MCF 10A (cell line): ENCODE measurements around the gene ACACA. TPM values are rescaled to one million over a fixed set of nuclear protein-coding genes. Genes with fewer than 3 reads are reported as not detected.
A peak's percentile ranks its signal among the peaks of the same experiment; 100 is the strongest.

ENCODE experiments used
- BruUV-seq: library from RNA; stranded (reverse); fragments of 400-500 nt; replicated peaks from 2 replicates; lab custom pipeline; 2021; lab: Mats Ljungman, UMichigan
- CTCF ChIA-PET: fragments of 300-600 bp; sonication (Branson Sonifier 250); formaldehyde crosslinking; extraction: SDS; loops from one replicate; lab custom pipeline; 2021; ENCODE audit warnings: antibody characterized with exemption, inconsistent platforms; lab: Yijun Ruan, JAX
- POLR2A ChIA-PET: fragments of 300-600, 350-650 bp; sonication (Branson Sonifier 250); formaldehyde crosslinking; extraction: SDS; loops from one replicate; lab custom pipeline; 2020; ENCODE audit warnings: antibody characterized with exemption, inconsistent platforms; lab: Yijun Ruan, JAX
- DNase-seq: peaks from one replicate; pipeline ENCODE4 v3.0.0-alpha.2; 2018; ENCODE audit not compliant: unreplicated experiment
- H3K27ac Mint-ChIP-seq: one replicate; pipeline ENCODE4 v1.8.0; 2022; ENCODE audit warnings: mild to moderate bottlenecking, low read depth, mixed read lengths; ENCODE audit not compliant: unreplicated experiment
- H3K27me3 Mint-ChIP-seq: one replicate; pipeline ENCODE4 v1.8.0; 2022; ENCODE audit warnings: mixed read lengths; ENCODE audit not compliant: insufficient read depth, unreplicated experiment
- H3K36me3 Mint-ChIP-seq: one replicate; pipeline ENCODE4 v1.8.0; 2022; ENCODE audit warnings: mild to moderate bottlenecking, moderate library complexity, mixed read lengths; ENCODE audit not compliant: insufficient read depth, unreplicated experiment
- H3K4me1 Mint-ChIP-seq: one replicate; pipeline ENCODE4 v1.8.0; 2022; ENCODE audit warnings: mixed read lengths; ENCODE audit not compliant: insufficient read depth, unreplicated experiment
- H3K4me3 Mint-ChIP-seq: one replicate; pipeline ENCODE4 v1.8.0; 2022; ENCODE audit warnings: mild to moderate bottlenecking, moderate library complexity, mixed read lengths; ENCODE audit not compliant: unreplicated experiment
- H3K9me3 Mint-ChIP-seq: one replicate; pipeline ENCODE4 v1.8.0; 2022; ENCODE audit warnings: mixed read lengths; ENCODE audit not compliant: unreplicated experiment
- CTCF ChIP-seq: fragments of 200-600 bp; IDR thresholded peaks from one replicate; pipeline ENCODE4 v1.8.0; 2022; ENCODE audit warnings: antibody characterized with exemption, mild to moderate bottlenecking; ENCODE audit not compliant: unreplicated experiment
- intact Hi-C: fragments of 100-400 bp; cut with micrococcal nuclease; formaldehyde crosslinking; loops from 2 replicates; pipeline ENCODE4 v1.14.1; 2022
- total RNA-seq: library from RNA; stranded (reverse); gene quantifications from 2 replicates; pipeline ENCODE4 v1.2.3, GENCODE V29; 2022

Gene ACACA
- total RNA-seq, 1 experiment from 2014 or later, result 100 TPM

- H3K9me3 Mint-ChIP-seq, result no peaks in the 10 kb centered on the region
- intact Hi-C loops, result no loop called here
- ChIA-PET CTCF (no interaction called here), POLR2A (interaction anchor here (0.6 kb wide), 1 partner anchor 130 kb away, joined by 3 read pairs; no protein-coding TSS in a partner anchor)
- peak overlapping the region; percentile 0 for H3K27ac Mint-ChIP-seq
- no peak for DNase-seq
- H3K4me1 Mint-ChIP-seq, result peaks cover 11% of the 10 kb centered on the region
- BruUV-seq, result no TSS peak
- H3K27me3 Mint-ChIP-seq, result no peaks in the 10 kb centered on the region
- no peak overlapping the region for H3K4me3 Mint-ChIP-seq
- TF ChIP-seq CTCF, result no peak
- peaks cover 26% of the 10 kb centered on the region for H3K36me3 Mint-ChIP-seq
These were observed 95.7 kb downstream of the ACACA start for GRCh38 chr17:37310940-37311339.

GRCh38 chr17:37309051-37309450 is 97.6 kb downstream of the ACACA start:
- BruUV-seq, result no TSS peak
- ChIA-PET CTCF (no interaction called here), POLR2A (interaction anchor here (0.9 to 2.0 kb wide), 2 partner anchors 9 to 33 kb away, joined by 3 to 4 read pairs; no protein-coding TSS in a partner anchor)
- H3K4me1 Mint-ChIP-seq, result peaks cover 10% of the 10 kb centered on the region
- DNase-seq, result no peak
- H3K27me3 Mint-ChIP-seq, result no peaks in the 10 kb centered on the region
- H3K9me3 Mint-ChIP-seq, result no peaks in the 10 kb centered on the region
- H3K4me3 Mint-ChIP-seq, result no peak overlapping the region
- no peak overlapping the region for H3K27ac Mint-ChIP-seq
- intact Hi-C loops, result no loop called here
- peaks cover 23% of the 10 kb centered on the region for H3K36me3 Mint-ChIP-seq
- no peak for TF ChIP-seq CTCF

GRCh38 chr17:37305406-37305905 is 101.2 kb downstream of the ACACA start:
- ChIA-PET CTCF (interaction anchor here (0.6 to 0.8 kb wide), 5 partner anchors 67 to 1531 kb away, joined by 3 to 4 read pairs (median 4); no protein-coding TSS in a partner anchor), POLR2A (interaction anchor here (0.7 to 1.4 kb wide), 2 partner anchors 53 to 56 kb away, joined by 3 read pairs; no protein-coding TSS in a partner anchor)
- no TSS peak for BruUV-seq
- peaks cover 10% of the 10 kb centered on the region for H3K4me1 Mint-ChIP-seq
- intact Hi-C loops, result no loop called here
- DNase-seq, result peak; percentile 10
- no peak overlapping the region for H3K4me3 Mint-ChIP-seq
- no peak for TF ChIP-seq CTCF
- no peaks in the 10 kb centered on the region for H3K27me3 Mint-ChIP-seq
- peaks cover 17% of the 10 kb centered on the region for H3K36me3 Mint-ChIP-seq
- H3K27ac Mint-ChIP-seq, result no peak overlapping the region
- no peaks in the 10 kb centered on the region for H3K9me3 Mint-ChIP-seq

- H3K27me3 Mint-ChIP-seq, result no peaks in the 10 kb centered on the region
- intact Hi-C loops, result no loop called here
- BruUV-seq, result no TSS peak
- H3K9me3 Mint-ChIP-seq, result no peaks in the 10 kb centered on the region
- DNase-seq, result no peak
- no peak for TF ChIP-seq CTCF
- peak overlapping the region; percentile 43 for H3K27ac Mint-ChIP-seq
- ChIA-PET POLR2A (interaction anchor here (1.1 kb wide), 1 partner anchor 58 kb away, joined by 3 read pairs; no protein-coding TSS in a partner anchor), CTCF (interaction anchor here (0.6 kb wide), 1 partner anchor 19 kb away, joined by 3 read pairs; no protein-coding TSS in a partner anchor)
- peaks cover 28% of the 10 kb centered on the region for H3K4me1 Mint-ChIP-seq
- H3K36me3 Mint-ChIP-seq, result peaks cover 22% of the 10 kb centered on the region
- no peak overlapping the region for H3K4me3 Mint-ChIP-seq
These were observed 105.3 kb downstream of the ACACA start for GRCh38 chr17:37301288-37301687.
